KMS-11 (cell line): Measurements from ENCODE around the gene LRRC15.

ENCODE experiments used
- H2AFZ ChIP-seq: fragments of 200-600 bp; sonication (generic); 2 replicates; pipeline ENCODE4 v1.6.1; 2016; ENCODE audit warnings: antibody characterized with exemption, mixed run types, low read depth
- H3K27ac ChIP-seq: fragments of 200-600 bp; sonication (generic); 2 replicates; pipeline ENCODE4 v1.6.1; 2016; ENCODE audit warnings: mild to moderate bottlenecking, mixed run types
- H3K27me3 ChIP-seq: fragments of 200-600 bp; sonication (generic); 2 replicates; pipeline ENCODE4 v1.6.1; 2017; ENCODE audit warnings: mild to moderate bottlenecking, low read depth, mixed run types, moderate library complexity; ENCODE audit not compliant: insufficient read depth
- H3K36me3 ChIP-seq: fragments of 200-600 bp; sonication (generic); 2 replicates; pipeline ENCODE4 v1.6.1; 2017; ENCODE audit warnings: mild to moderate bottlenecking, mixed run types; ENCODE audit not compliant: insufficient read depth
- H3K4me1 ChIP-seq: fragments of 200-600 bp; sonication (generic); 2 replicates; pipeline ENCODE4 v1.6.1; 2016; ENCODE audit warnings: mild to moderate bottlenecking, low read depth, mixed run types; ENCODE audit not compliant: poor library complexity, severe bottlenecking
- H3K4me2 ChIP-seq: fragments of 200-600 bp; sonication (generic); 2 replicates; pipeline ENCODE4 v1.7.0; 2016; ENCODE audit warnings: mild to moderate bottlenecking, mixed run types
- H3K4me3 ChIP-seq: fragments of 200-600 bp; sonication (generic); IDR thresholded peaks from 2 replicates; pipeline ENCODE4 v1.6.1; 2017; ENCODE audit warnings: low read depth, low read length, mixed read lengths; ENCODE audit not compliant: insufficient read depth
- H3K79me2 ChIP-seq: fragments of 200-600 bp; sonication (generic); 2 replicates; pipeline ENCODE4 v1.6.1; 2016; ENCODE audit warnings: low read depth, mixed run types; ENCODE audit not compliant: insufficient read depth
- H3K9ac ChIP-seq: fragments of 200-600 bp; sonication (generic); 2 replicates; pipeline ENCODE4 v1.6.1; 2016; ENCODE audit warnings: mild to moderate bottlenecking, mixed run types
- H4K20me1 ChIP-seq: fragments of 200-600 bp; sonication (generic); 2 replicates; pipeline ENCODE4 v1.6.1; 2016; ENCODE audit warnings: mild to moderate bottlenecking, mixed run types; ENCODE audit not compliant: insufficient read depth
- CTCF ChIP-seq: fragments of 200-600 bp; sonication (generic); conservative IDR thresholded peaks from 2 replicates; pipeline ENCODE4 v1.6.1; 2017; ENCODE audit warnings: low read depth, mild to moderate bottlenecking, antibody characterized with exemption, low read length, moderate library complexity, mixed read lengths

The LRRC15 gene

GRCh38 chr3:194379651-194380050 is 10.1 kb upstream of the LRRC15 start:
- Histone ChIP-seq H3K9ac (no peak overlapping the region), H3K4me3 (no peak overlapping the region), H3K4me1 (no peaks in the 10 kb centered on the region), H4K20me1 (no peaks in the 10 kb centered on the region), H3K79me2 (no peaks in the 10 kb centered on the region), H3K27me3 (no peaks in the 10 kb centered on the region), H3K4me2 (no peak overlapping the region), H3K27ac (no peak overlapping the region), H2AFZ (no peak overlapping the region), H3K36me3 (no peaks in the 10 kb centered on the region)
- TF ChIP-seq CTCF = no peak

- Histone ChIP-seq H2AFZ (no peak overlapping the region), H4K20me1 (no peaks in the 10 kb centered on the region), H3K27ac (no peak overlapping the region), H3K4me1 (no peaks in the 10 kb centered on the region), H3K27me3 (no peaks in the 10 kb centered on the region), H3K4me3 (no peak overlapping the region), H3K36me3 (no peaks in the 10 kb centered on the region), H3K9ac (no peak overlapping the region), H3K4me2 (no peak overlapping the region), H3K79me2 (no peaks in the 10 kb centered on the region)
- no peak for TF ChIP-seq CTCF
These were observed 9.7 kb upstream of the LRRC15 start for GRCh38 chr3:194379231-194379630.

GRCh38 chr3:194377708-194378107 is 8.2 kb upstream of the LRRC15 start:
- TF ChIP-seq CTCF = no peak

GRCh38 chr3:194376241-194376560 is 6.7 kb upstream of the LRRC15 start:
- Histone ChIP-seq H3K4me1 (no peaks in the 10 kb centered on the region), H2AFZ (no peak overlapping the region), H3K4me3 (no peak overlapping the region), H3K36me3 (no peaks in the 10 kb centered on the region), H3K27me3 (no peaks in the 10 kb centered on the region), H4K20me1 (no peaks in the 10 kb centered on the region), H3K4me2 (no peak overlapping the region), H3K79me2 (no peaks in the 10 kb centered on the region), H3K27ac (no peak overlapping the region), H3K9ac (no peak overlapping the region)
- no peak for TF ChIP-seq CTCF

More at GRCh38 chr3:194377708-194378107, 8.2 kb upstream of the LRRC15 start:
- Histone ChIP-seq H3K9ac (no peak overlapping the region), H3K27ac (no peak overlapping the region), H3K27me3 (no peaks in the 10 kb centered on the region), H3K79me2 (no peaks in the 10 kb centered on the region), H3K36me3 (no peaks in the 10 kb centered on the region), H3K4me3 (no peak overlapping the region), H4K20me1 (no peaks in the 10 kb centered on the region), H3K4me2 (no peak overlapping the region), H3K4me1 (no peaks in the 10 kb centered on the region), H2AFZ (no peak overlapping the region)
